Activated naive CD8-positive, alpha-beta T cell treated with anti-CD3 and anti-CD28 coated beads, Interleukin-2, amount 50 U/mL, for 16 hours (primary cell): ENCODE results near the gene USP17L12.
"Not testable (repeated sequence)": the region's sequence is repeated elsewhere in the genome, so short reads cannot be mapped to it uniquely, and the experiment has no call there.

Source experiments
- DNase-seq: peaks from one replicate; pipeline ENCODE4 v3.0.0-alpha.2; 2020; ENCODE audit warnings: low read depth, low spot score

Gene USP17L12

GRCh38 chr4:9219852-9220251 is at the start of gene USP17L12:
Gene USP17L12, plus strand, starts transcription at chr4:9220152. Its CDS starts 0 bp downstream, at chr4:9220152.
- not testable (repeated sequence) for DNase-seq

GRCh38 chr4:9210357-9210756 is 9.6 kb upstream of the USP17L12 start, which contains the start of gene USP17L10:
Gene USP17L10, plus strand, starts transcription at chr4:9210657. Its CDS starts 0 bp downstream, at chr4:9210657.
- not testable (repeated sequence) for DNase-seq

- DNase-seq, result not testable (repeated sequence)
Measured at GRCh38 chr4:9214701-9215100, 5.3 kb upstream of the USP17L12 start.

GRCh38 chr4:9215105-9215504 is 4.8 kb upstream of the USP17L12 start, which contains the start of gene USP17L11:
Gene USP17L11, plus strand, starts transcription at chr4:9215405. Its CDS starts 0 bp downstream, at chr4:9215405.
- DNase-seq, result not testable (repeated sequence)

GRCh38 chr4:9224596-9224995 is 4.6 kb downstream of the USP17L12 start, which contains the start of gene USP17L13:
Gene USP17L13, plus strand, starts transcription at chr4:9224896. Its CDS starts 0 bp downstream, at chr4:9224896.
- DNase-seq, result not testable (repeated sequence)

GRCh38 chr4:9230249-9230648 is 10.3 kb downstream of the USP17L12 start:
- DNase-seq, result not testable (repeated sequence)

- not testable (repeated sequence) for DNase-seq
Measured at GRCh38 chr4:9234085-9234484, 14.1 kb downstream of the USP17L12 start, which contains the start of gene USP17L15. Gene USP17L15, plus strand, starts transcription at chr4:9234385. Its CDS starts 0 bp downstream, at chr4:9234385.

GRCh38 chr4:9238461-9238860 is 18.5 kb downstream of the USP17L12 start:
- not testable (repeated sequence) for DNase-seq

GRCh38 chr4:9243579-9243978 is 23.6 kb downstream of the USP17L12 start, which contains the start of gene USP17L17:
Gene USP17L17, plus strand, starts transcription at chr4:9243879. Its CDS starts 0 bp downstream, at chr4:9243879.
- not testable (repeated sequence) for DNase-seq

GRCh38 chr4:9247953-9248680 is 28.2 kb downstream of the USP17L12 start, which contains the start of gene USP17L18:
Gene USP17L18, plus strand, starts transcription at chr4:9248630. Its CDS starts 0 bp downstream, at chr4:9248630.
- DNase-seq, result not testable (repeated sequence)

- not testable (repeated sequence) for DNase-seq
Measured at GRCh38 chr4:9253078-9253477, 33.1 kb downstream of the USP17L12 start, which contains the start of gene USP17L19. Gene USP17L19, plus strand, starts transcription at chr4:9253378. Its CDS starts 0 bp downstream, at chr4:9253378.

- DNase-seq, result not testable (repeated sequence)
Measured at GRCh38 chr4:9257824-9258223, 37.9 kb downstream of the USP17L12 start, which contains the start of gene USP17L20. Gene USP17L20, plus strand, starts transcription at chr4:9258124. Its CDS starts 0 bp downstream, at chr4:9258124.

GRCh38 chr4:9262572-9262971 is 42.6 kb downstream of the USP17L12 start, which contains the start of gene USP17L21:
Gene USP17L21, plus strand, starts transcription at chr4:9262872. Its CDS starts 0 bp downstream, at chr4:9262872.
- not testable (repeated sequence) for DNase-seq

- DNase-seq, result not testable (repeated sequence)
Measured at GRCh38 chr4:9267319-9267718, 47.4 kb downstream of the USP17L12 start, which contains the start of gene USP17L22. Gene USP17L22, plus strand, starts transcription at chr4:9267619. Its CDS starts 0 bp downstream, at chr4:9267619.
